Measurements from ENCODE around the gene KANTR.
A peak's percentile ranks its signal among the peaks of the same experiment; 100 is the strongest.

The KANTR gene

DNA sequence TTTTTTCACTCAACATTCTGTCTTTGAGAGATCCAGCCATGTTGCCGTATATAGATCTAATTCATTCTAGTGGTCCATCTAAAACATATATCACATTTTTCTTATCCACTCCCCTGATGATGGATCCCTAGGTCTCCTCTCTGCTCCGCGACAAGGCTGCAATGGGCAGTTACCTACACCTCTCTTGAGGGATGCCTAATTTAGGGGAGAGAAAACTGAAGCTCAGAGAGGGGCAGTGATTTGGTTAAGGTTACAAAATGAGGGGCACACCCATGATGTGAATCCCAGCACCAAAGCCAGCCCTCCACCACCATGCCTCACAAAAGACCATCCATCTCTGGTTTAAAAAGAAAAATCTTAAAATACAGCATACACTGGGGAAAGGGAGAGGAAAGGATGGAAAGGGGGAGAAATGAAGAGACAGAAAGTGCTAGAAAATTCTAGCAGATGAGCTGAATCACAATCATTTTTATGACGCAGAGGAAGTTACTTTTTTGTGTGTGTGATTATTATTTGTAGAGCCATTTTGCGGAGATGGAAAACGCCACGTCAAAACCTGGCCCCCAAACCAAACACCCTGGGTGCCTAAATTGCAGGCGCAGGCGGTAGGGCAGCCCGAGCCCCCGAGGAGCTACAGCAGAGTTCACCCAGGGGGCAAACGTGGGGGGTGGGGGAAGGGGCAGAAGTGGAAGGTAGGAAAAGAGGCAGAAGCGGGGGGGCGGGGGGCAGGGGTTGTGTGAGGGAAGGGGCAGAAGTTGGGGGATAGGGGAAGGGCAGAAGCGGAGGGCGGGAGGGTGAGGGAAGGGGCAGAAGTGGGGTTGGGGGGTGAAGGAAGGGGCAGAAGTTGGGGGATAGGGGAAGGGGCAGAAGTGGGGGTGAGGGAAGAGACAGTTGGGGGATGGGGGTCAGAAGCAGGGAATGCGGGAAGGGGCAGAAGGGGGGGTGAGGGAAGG lies 13.0 kb upstream of the KANTR start:
- no peak for DNase-seq (ENCODE audit: insufficient read length, low spot score)
- no peak for FAIRE-seq

DNA sequence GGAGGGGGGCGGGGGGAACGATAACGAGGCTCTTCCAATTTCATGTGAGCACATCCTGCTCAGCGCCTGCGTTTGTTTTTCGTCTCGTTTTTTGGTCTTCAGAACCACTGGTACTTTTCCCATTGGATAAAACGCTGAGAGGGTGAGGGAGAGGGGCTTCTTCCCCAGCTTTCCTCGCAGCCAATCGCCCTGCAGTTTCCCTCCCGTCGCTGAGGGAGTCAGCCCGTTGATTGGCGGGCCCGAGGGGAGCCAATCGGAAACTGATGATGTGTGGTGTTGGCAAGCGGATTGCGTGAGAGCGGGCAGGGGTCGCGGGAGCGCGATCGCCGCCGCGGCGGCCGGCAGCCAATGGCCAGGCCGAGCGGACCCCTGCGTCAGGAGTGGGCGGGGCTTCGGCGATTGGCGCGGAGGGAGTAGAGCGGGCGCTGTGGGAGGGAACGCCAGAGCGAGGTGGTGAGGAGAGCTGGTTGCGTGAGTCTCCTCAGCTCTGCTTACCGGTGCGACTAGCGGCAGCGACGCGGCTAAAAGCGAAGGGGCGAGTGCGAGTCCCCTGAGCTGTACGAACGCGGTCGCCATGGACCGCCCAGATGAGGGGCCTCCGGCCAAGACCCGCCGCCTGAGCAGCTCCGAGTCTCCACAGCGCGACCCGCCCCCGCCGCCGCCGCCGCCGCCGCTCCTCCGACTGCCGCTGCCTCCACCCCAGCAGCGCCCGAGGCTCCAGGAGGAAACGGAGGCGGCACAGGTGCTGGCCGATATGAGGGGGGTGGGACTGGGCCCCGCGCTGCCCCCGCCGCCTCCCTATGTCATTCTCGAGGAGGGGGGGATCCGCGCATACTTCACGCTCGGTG lies 11.8 kb upstream of the KANTR start, which contains the start of gene TSPYL2:
Gene TSPYL2 (plus strand): TSS at position 443 of the 848 bp plus-strand sequence. CDS start 132 bp downstream, at position 575.
- FAIRE-seq (peak; percentile 64), DNase-seq (ENCODE audit: insufficient read length, low spot score) (peak; percentile 80)

DNA sequence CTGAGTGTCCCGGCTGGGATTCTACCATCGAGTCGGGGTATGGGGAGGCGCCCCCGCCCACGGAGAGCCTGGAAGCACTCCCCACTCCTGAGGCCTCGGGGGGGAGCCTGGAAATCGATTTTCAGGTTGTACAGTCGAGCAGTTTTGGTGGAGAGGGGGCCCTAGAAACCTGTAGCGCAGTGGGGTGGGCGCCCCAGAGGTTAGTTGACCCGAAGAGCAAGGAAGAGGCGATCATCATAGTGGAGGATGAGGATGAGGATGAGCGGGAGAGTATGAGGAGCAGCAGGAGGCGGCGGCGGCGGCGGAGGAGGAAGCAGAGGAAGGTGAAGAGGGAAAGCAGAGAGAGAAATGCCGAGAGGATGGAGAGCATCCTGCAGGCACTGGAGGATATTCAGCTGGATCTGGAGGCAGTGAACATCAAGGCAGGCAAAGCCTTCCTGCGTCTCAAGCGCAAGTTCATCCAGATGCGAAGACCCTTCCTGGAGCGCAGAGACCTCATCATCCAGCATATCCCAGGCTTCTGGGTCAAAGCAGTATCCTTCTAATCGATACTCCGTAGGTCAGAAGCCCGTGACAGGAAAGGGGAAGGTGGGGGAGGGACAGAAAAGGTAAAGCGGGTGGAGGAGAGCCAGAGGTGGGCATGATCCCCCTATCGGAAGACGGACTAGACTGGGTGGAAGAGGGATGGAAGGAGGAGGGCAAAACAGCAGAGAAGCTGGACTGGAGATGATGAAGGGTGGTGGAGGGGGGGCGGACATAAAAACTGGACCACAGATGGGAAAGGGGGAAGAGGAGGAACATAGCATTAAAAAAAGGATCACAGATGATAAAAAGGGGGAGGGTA lies 10.9 kb upstream of the KANTR start:
- DNase-seq (ENCODE audit: insufficient read length, low spot score) (no peak), FAIRE-seq (no peak)

DNA sequence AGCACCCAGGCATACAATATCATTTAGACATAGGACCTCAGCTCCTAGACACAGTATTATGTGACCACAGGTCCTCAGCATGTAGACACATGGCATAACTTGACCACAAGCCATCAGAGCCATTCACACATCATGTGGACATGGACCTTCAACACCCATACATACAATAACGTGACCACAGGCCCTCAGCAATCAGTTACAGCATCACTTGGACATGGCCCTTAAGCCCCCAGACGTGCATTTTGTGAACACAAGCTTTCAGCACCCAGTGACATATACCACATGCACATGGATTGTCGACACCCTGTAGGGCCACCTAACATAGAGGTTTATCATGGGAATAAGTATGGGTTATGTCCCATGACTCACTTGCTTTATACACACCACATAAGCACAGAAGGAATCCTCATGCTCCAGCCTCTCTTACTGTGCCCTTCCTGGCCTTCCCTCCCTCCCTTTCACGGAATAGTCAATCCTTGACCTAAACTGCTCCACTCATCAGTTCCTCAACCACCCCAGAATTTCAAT lies 9.8 kb upstream of the KANTR start:
- DNase-seq (ENCODE audit: insufficient read length, low spot score): no peak
- no peak for FAIRE-seq

DNA sequence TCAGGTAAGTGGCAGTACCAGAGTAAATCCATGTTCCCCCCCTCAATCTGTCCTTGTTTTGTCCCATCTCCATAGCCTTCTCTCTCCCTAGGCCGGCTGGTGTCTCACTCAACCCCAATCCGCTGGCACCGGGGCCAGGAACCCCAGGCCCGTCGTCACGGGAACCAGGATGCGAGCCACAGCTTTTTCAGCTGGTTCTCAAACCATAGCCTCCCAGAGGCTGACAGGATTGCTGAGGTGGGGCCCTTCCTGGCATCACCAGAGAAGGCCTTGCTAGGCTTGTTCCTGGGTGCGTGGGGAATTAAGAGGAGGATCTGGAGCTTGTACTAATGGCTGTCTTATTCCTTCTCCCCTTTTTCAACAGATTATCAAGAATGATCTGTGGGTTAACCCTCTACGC lies 9.1 kb upstream of the KANTR start:
- DNase-seq (ENCODE audit: insufficient read length, low spot score): no peak
- no peak for FAIRE-seq

DNA sequence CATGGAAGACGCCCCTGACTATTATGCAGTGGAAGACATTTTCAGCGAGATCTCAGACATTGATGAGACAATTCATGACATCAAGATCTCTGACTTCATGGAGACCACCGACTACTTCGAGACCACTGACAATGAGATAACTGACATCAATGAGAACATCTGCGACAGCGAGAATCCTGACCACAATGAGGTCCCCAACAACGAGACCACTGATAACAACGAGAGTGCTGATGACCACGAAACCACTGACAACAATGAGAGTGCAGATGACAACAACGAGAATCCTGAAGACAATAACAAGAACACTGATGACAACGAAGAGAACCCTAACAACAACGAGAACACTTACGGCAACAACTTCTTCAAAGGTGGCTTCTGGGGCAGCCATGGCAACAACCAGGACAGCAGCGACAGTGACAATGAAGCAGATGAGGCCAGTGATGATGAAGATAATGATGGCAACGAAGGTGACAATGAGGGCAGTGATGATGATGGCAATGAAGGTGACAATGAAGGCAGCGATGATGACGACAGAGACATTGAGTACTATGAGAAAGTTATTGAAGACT lies 8.2 kb upstream of the KANTR start:
- FAIRE-seq (no peak), DNase-seq (ENCODE audit: insufficient read length, low spot score) (no peak)

DNA sequence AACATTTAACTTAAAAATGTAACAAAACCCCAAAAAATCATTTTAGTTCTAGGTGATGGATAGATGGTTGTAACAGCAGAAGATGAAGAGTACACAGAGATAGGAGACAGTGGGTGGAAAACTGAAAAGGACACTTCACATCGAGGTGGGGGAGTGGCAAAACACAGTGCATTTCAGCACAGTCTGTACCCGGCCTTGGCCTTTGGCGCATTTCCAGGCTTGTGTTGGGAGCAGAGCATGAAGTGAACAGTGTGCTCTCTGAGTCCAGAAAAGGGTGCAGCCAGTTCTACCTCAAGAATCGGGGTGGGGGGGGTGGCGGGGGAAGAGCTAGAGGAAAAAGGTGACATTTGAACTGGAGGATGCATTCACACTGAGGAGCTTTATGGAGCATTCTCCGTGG lies 7.5 kb upstream of the KANTR start:
- FAIRE-seq: no peak
- no peak for DNase-seq (ENCODE audit: insufficient read length, low spot score)

DNA sequence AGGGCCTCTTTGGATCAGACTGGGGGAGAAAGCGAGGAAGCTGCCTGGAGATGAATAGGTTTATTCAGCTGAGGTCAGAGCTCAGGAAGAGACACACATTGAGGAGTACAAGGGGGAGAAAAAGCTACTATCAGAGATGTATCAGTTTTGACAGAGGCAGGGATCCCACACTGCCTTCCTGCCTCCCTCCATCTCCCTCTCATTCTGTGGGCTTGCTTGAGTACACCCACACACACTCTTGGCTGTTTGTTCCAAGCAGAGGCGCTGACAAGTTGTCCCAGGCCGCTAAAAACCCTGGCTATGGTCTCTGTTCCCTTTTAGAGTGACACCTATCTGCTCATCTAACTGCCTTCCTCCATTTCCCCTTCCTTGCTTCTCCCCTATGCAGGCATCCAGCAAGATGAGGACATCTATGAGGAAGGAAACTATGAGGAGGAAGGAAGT lies 6.5 kb upstream of the KANTR start:
- DNase-seq (ENCODE audit: insufficient read length, low spot score): no peak
- no peak for FAIRE-seq

DNA sequence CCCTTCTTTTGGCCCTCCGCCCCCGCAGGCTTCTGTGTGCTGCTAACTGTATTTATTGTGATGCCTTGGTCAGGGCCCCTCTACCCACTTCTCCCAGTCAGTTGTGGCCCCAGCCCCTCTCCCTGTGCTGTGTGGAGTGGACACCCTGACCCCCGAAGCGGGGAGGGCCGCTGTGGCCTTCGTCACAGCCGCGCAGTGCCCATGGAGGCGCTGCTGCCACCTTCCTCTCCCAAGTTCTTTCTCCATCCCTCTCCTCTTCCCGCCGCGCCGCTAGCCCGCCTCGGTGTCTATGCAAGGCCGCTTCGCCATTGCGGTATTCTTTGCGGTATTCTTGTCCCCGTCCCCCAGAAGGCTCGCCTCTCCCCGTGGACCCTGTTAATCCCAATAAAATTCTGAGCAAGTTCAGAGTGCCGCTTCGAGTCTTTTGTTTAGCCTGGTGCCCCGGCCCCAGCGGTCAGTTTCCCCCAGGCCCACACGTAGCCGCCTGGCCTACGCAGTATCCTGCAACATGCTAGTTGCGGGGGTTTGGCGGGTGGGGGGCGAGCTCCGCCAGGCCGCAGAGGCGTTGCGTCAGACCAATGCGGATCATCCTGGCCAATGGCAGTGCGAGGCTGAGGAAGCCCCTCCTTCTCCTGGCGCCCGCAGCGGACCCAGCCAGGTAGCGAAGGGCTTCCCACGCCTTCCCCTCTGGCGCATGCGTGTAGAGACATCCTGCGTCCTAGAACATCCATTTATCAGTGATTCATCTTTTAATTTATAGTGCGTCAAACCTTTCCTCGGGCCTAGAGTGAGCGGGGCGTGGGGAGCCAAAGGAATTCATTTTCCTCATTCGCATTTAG lies 5.6 kb upstream of the KANTR start:
- DNase-seq (ENCODE audit: insufficient read length, low spot score) (peak; percentile 46), FAIRE-seq (peak; percentile 4)

DNA sequence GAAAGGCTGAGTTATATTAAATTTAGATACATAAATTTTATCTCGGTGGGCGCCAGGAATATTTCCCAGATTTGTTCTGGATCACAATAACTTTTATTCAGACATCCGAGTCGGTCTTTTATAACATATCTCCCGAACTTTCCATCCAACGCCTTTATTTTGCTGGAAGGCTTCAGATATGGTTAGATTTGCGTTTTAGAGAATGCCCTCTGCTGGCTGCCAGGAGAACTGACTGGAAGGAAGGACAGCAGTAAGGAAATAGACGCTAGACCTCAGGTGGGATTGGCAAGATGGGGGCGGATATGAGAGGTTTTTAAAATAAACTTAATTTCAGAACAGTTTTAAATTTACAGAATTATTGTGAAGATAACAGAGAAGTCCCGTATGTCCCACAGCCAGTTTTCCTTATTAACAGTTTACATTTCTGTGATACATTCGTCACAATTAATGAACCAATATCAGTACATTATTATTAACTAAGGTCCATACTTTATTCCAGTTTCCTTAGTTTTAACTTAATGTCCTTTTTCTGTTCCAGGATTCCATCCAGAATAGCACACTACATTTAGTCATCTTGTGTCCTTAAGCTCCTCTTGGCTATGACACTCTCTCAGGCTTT lies 4.6 kb upstream of the KANTR start:
- no peak for FAIRE-seq
- DNase-seq (ENCODE audit: insufficient read length, low spot score): no peak

DNA sequence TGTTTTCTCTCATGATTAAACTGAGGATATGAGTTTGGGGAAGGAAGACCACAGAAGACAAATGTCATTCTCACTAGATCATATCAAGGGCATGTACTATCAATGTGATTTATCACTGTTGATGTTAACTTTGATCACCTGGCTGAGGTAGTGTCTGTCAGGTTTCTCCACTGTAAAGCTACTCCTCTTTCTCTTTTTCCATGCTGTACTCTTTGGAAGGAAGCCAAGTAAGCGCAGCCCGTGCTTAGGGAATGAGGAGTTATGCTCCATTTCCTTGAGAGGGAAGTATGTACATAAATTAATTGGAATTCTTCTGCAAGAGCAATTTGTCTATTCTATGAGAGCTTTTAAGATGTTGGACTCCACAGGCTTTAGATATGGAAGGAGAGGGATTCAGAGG lies 4.0 kb upstream of the KANTR start:
- no peak for FAIRE-seq
- no peak for DNase-seq (ENCODE audit: insufficient read length, low spot score)

DNA sequence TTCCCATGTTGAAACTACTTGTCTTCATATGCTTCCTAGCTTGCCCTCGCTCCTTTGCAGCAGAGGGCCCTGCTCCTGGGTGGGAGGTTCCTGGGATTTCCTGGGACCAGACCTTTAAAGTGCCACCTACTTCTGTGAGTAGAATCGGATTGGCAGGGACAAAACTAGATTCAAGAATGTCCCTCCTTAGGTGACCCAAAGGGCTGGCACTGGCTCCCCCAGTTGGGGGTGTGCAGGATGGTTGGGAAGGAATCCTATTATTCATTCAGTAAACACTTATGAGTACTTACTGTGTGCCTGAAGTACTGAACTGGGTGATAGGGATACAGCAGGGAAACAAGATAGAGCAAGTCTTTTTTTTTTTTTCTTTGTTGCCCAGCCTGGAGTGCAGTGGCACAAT lies 2.6 kb upstream of the KANTR start:
- FAIRE-seq (no peak), DNase-seq (ENCODE audit: insufficient read length, low spot score) (no peak)

DNA sequence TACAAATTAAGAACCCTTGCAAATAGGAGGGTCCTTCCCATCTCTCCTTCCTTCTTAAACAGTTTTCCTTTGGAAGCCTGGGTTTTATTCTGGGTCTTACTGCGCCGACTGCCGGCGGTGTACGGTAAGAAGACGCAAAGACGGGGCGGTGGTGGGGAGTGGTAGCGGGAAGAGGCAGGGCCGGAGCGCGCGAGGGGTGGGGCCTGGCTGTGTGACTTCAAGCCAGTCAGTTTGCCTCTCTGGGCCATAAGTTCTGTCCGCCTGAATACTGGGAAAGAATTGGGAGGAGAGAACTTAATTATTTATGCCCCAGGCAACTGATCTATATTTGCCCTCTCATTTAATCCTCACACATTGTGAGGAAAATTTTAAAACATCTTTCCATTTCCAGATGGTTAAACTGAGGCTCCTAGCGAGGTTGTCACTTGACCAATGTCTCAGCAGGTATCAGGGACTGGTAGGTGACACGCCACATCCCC lies 726 bp upstream of the KANTR start:
- FAIRE-seq: no peak
- DNase-seq (ENCODE audit: insufficient read length, low spot score): peak; percentile 36

DNA sequence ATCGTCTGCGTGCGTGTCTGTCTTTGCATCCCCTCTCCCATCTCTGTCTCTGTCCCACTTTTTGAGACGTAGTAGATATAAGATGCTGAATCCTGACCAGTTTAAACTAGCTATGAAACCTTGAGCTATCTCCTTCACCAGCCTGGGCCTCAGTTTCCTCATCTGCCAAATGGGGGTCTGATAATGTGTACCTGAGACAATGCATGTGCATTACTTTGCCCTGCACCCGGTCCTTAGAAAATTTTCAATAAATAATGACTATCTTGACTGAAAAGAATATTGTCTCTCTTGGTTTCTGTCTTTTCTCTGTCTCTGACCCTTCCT lies 602 bp downstream of the KANTR start:
- DNase-seq (ENCODE audit: insufficient read length, low spot score): no peak
- no peak for FAIRE-seq

DNA sequence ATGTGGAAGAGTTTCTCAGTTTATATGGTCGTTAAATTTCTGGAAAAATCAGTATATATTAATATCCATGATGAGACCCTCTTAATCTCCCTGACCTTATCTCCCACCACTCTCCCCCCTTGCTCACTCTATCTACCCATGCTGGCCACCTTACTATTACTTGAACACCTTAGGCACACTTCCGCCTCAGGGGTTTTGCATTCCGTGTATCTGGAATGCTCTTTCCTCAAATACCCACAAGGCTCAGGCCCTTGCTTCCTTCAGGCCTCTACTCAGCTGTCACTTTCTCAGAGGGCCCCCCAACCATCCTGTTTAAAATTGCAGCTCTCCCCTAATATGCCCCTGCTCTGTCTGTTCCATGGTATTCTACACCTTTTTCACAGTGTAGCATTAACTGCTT lies 1.9 kb downstream of the KANTR start:
- DNase-seq (ENCODE audit: insufficient read length, low spot score) (no peak), FAIRE-seq (no peak)

DNA sequence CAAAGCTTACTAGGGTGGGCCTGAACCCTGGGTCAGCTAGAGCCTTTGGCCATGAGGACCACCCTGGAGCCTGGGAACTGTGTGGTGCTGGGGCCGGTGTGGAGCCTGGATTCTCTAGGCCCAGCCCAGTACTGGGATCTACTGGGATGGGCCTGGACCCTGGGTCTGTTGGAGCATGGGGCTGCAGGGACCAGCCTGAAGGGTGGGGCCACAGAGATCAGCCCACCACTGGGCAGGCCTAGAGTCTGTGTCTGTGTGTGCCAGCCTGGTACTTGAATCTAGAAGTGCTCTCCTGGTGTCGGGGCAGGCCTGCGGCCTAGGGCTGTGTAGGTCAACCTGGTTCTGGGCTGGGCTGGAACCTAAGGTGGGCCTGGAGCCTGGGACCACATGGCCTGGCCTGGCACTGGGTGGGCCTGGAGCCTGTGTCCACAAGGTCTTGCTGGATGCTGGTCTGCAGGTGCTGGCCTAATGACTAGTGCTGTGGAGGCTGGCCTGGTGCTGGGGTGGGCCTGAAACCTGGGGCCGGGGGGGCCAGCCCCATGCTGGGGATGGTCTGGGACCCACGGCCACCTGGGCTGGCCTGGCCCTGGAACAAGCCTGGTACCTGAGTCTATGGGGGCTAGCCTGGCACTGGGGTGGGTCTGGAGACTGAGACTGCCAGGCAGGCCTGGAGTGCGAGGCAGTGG lies 21.1 kb downstream of the KANTR start:
- no peak for DNase-seq (ENCODE audit: insufficient read length, low spot score)
- FAIRE-seq: no peak

DNA sequence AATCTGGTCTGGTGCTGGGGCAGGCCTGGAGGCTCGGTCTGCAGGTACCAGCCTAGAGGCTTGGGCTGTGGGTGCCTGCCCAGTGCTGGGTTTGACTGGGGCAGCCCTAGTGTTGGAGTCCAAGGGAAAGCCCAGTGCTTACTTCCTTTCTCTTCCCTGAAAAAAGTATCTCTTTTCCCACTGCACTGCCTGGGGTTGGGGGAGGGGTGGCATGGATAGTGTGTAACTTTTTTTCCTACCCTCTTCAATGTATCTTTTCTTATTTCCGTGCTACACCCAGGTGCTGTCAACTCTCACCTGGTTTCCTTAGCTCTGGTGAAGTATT lies 21.6 kb downstream of the KANTR start:
- FAIRE-seq: no peak

DNA sequence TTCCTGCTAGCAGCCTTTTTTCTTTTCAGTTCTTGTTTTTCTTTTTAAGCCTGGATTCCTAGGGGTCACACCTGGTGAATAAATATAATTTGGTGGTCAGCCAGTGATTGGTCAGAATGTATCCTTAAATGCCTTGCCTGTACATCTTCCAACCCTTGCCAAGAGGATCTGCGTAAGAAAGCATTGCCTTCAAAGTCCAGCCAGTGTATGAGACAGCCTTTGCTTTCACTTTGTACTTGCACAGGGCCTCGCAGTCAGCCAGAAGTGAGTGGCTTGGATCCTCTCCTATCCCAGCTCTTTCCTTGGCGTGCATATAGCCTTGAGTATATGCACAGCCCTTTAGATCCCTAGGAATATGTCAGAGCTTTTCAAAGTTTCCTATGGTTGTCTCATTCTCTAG lies 22.2 kb downstream of the KANTR start:
- FAIRE-seq: no peak
- DNase-seq (ENCODE audit: insufficient read length, low spot score): no peak

More for the DNA sequence above, 21.6 kb downstream of the KANTR start:
- DNase-seq (ENCODE audit: insufficient read length, low spot score): no peak
